DND-41 (cell line): Measurements from ENCODE around the gene KLHL17.

Experiments
- ATAC-seq: fragments of 200-7000 bp; cut with Tn5 transposase; 3 replicates; pipeline ENCODE4 v1.9.1; 2021; ENCODE audit warnings: low read depth; ENCODE audit not compliant: insufficient read depth
- DNase-seq: peaks from one replicate; pipeline ENCODE4 v3.0.0-alpha.2; 2020
- H2AFZ ChIP-seq: 2 replicates; pipeline ENCODE4 v1.6.0; 2012; ENCODE audit warnings: low read depth, low read length
- H3K27ac ChIP-seq: 2 replicates; pipeline ENCODE4 v1.5.1; 2012; ENCODE audit warnings: low read length, inconsistent platforms
- H3K27me3 ChIP-seq: fragments of 200-600 bp; sonication (generic); 2 replicates; pipeline ENCODE4 v1.6.0; 2012; ENCODE audit warnings: low read length, mild to moderate bottlenecking, inconsistent platforms; ENCODE audit not compliant: insufficient read depth, poor library complexity
- H3K36me3 ChIP-seq: 2 replicates; pipeline ENCODE4 v1.5.1; 2012; ENCODE audit warnings: low read length, inconsistent platforms; ENCODE audit not compliant: insufficient read depth
- H3K4me1 ChIP-seq: 2 replicates; pipeline ENCODE4 v1.5.1; 2012; ENCODE audit warnings: mild to moderate bottlenecking, low read length; ENCODE audit not compliant: insufficient read depth
- H3K4me2 ChIP-seq: 2 replicates; pipeline ENCODE4 v1.6.0; 2012; ENCODE audit warnings: mild to moderate bottlenecking, moderate library complexity, low read length, inconsistent platforms; ENCODE audit not compliant: insufficient read depth
- H3K4me3 ChIP-seq, 2 experiments: fragments of 200-600 bp in 1 of 2; shearing (Covaris generic) in 1 of 2; 2 replicates each; pipeline ENCODE4 v1.5.1; 2012 to 2016; ENCODE audit warnings: inconsistent platforms in 2 of 2, low read length in 2 of 2, mild to moderate bottlenecking in 2 of 2, low read depth in 1 of 2, moderate library complexity in 1 of 2
- H3K79me2 ChIP-seq: 2 replicates; pipeline ENCODE4 v1.6.0; 2012; ENCODE audit warnings: low read length, inconsistent platforms; ENCODE audit not compliant: insufficient read depth
- H3K9ac ChIP-seq: 2 replicates; pipeline ENCODE4 v1.6.0; 2012; ENCODE audit warnings: low read depth, mild to moderate bottlenecking, inconsistent platforms, low read length, moderate library complexity
- H3K9me3 ChIP-seq: 2 replicates; pipeline ENCODE4 v1.5.1; 2012; ENCODE audit warnings: low read length, moderate library complexity, mild to moderate bottlenecking, inconsistent platforms; ENCODE audit not compliant: insufficient read depth, severe bottlenecking
- H4K20me1 ChIP-seq: 2 replicates; pipeline ENCODE4 v1.6.0; 2012; ENCODE audit warnings: low read length; ENCODE audit not compliant: insufficient read depth
- EZH2 ChIP-seq: IDR thresholded peaks from 3 replicates; pipeline ENCODE4 v1.6.1; 2012; ENCODE audit warnings: borderline replicate concordance, low read depth, mild to moderate bottlenecking, moderate library complexity, low read length, inconsistent platforms; ENCODE audit not compliant: severe bottlenecking
- TF ChIP-seq, protein P1 (sequence below): IDR thresholded peaks from 2 replicates; pipeline ENCODE4 v1.5.1; 2012; ENCODE audit warnings: borderline replicate concordance, low read length, moderate library complexity, mild to moderate bottlenecking; ENCODE audit not compliant: poor library complexity, severe bottlenecking; ENCODE audit errors: extremely low read depth

Gene KLHL17

GRCh38 chr1:917076-917459 is 43.3 kb upstream of the KLHL17 start:
- ATAC-seq (no peak), DNase-seq (no peak)
- Histone ChIP-seq H3K27me3 (peaks cover 32% of the 10 kb centered on the region), H3K27ac (no peak overlapping the region), H3K79me2 (no peaks in the 10 kb centered on the region), H3K4me3 (no peak overlapping the region), H3K4me2 (no peak overlapping the region), H3K4me1 (peaks cover 15% of the 10 kb centered on the region), H2AFZ (no peak overlapping the region), H3K9ac (no peak overlapping the region), H3K36me3 (no peaks in the 10 kb centered on the region), H4K20me1 (peaks cover 47% of the 10 kb centered on the region), H3K9me3 (no peaks in the 10 kb centered on the region)
- TF ChIP-seq EZH2 = no peak
- TF ChIP-seq, protein P1, sequence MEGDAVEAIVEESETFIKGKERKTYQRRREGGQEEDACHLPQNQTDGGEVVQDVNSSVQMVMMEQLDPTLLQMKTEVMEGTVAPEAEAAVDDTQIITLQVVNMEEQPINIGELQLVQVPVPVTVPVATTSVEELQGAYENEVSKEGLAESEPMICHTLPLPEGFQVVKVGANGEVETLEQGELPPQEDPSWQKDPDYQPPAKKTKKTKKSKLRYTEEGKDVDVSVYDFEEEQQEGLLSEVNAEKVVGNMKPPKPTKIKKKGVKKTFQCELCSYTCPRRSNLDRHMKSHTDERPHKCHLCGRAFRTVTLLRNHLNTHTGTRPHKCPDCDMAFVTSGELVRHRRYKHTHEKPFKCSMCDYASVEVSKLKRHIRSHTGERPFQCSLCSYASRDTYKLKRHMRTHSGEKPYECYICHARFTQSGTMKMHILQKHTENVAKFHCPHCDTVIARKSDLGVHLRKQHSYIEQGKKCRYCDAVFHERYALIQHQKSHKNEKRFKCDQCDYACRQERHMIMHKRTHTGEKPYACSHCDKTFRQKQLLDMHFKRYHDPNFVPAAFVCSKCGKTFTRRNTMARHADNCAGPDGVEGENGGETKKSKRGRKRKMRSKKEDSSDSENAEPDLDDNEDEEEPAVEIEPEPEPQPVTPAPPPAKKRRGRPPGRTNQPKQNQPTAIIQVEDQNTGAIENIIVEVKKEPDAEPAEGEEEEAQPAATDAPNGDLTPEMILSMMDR = no peak

GRCh38 chr1:917466-918091 is 42.8 kb upstream of the KLHL17 start:
- ATAC-seq = no peak

GRCh38 chr1:918353-918752 is 42.0 kb upstream of the KLHL17 start:
- TF ChIP-seq, protein P1 = no peak
- TF ChIP-seq EZH2 = no peak
- Histone ChIP-seq H3K27ac (no peak overlapping the region), H3K9ac (no peak overlapping the region), H2AFZ (no peak overlapping the region), H3K9me3 (no peaks in the 10 kb centered on the region), H3K36me3 (no peaks in the 10 kb centered on the region), H3K79me2 (no peaks in the 10 kb centered on the region), H4K20me1 (peaks cover 56% of the 10 kb centered on the region), H3K27me3 (peaks cover 45% of the 10 kb centered on the region), H3K4me2 (no peak overlapping the region), H3K4me1 (peaks cover 20% of the 10 kb centered on the region), H3K4me3 (no peak overlapping the region)
- ATAC-seq (no peak), DNase-seq (no peak)

More at GRCh38 chr1:917466-918091, 42.8 kb upstream of the KLHL17 start:
- Histone ChIP-seq H3K9ac (no peak overlapping the region), H2AFZ (no peak overlapping the region), H3K4me2 (no peak overlapping the region), H3K9me3 (no peaks in the 10 kb centered on the region), H3K27me3 (peaks cover 37% of the 10 kb centered on the region), H3K27ac (no peak overlapping the region), H3K36me3 (no peaks in the 10 kb centered on the region), H3K4me3 (no peak overlapping the region), H3K79me2 (no peaks in the 10 kb centered on the region), H3K4me1 (peaks cover 15% of the 10 kb centered on the region), H4K20me1 (peaks cover 50% of the 10 kb centered on the region)
- DNase-seq = no peak
- TF ChIP-seq EZH2 = no peak

DNA sequence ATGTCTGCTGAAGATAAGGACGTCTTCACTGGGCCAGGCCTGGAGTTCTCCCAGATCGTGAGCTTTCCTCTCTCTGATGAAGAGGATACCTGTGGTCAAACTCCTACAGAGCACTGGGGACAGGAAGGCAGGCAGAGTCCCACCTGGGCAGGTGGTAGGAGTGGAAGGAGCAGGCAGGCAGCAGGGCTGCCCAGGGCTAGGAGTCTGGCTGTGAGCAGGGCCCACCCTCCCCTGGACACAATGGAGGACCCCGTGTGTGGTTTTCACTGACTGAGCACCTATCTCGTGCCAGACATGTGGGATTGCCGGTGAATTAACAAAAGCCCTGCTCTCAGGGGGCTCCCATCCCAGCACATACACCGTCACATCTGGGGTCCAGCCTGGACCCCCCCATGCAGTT is 41.5 kb upstream of the KLHL17 start:
- TF ChIP-seq, protein P1 = no peak
- TF ChIP-seq EZH2 = no peak
- no peak overlapping the region for H3K9ac ChIP-seq
- peaks cover 23% of the 10 kb centered on the region for H3K4me1 ChIP-seq
- H4K20me1 ChIP-seq = peaks cover 60% of the 10 kb centered on the region
- no peaks in the 10 kb centered on the region for H3K79me2 ChIP-seq
- no peaks in the 10 kb centered on the region for H3K9me3 ChIP-seq
- DNase-seq (no peak), ATAC-seq (no peak)
- H3K27me3 ChIP-seq = peaks cover 50% of the 10 kb centered on the region
- no peak overlapping the region for H3K4me2 ChIP-seq
- no peak overlapping the region for H3K27ac ChIP-seq
- H2AFZ ChIP-seq = no peak overlapping the region
- H3K36me3 ChIP-seq = no peaks in the 10 kb centered on the region
- H3K4me3 ChIP-seq = no peak overlapping the region
